MM.1S (cell line): Measurements from ENCODE around the gene WDR13.
"Not testable (repeated sequence)": the region's sequence is repeated elsewhere in the genome, so short reads cannot be mapped to it uniquely, and the experiment has no call there.

Experiments
- CTCF ChIP-seq: fragments of 300-600 bp; sonication (generic); IDR thresholded peaks from 2 replicates; pipeline ENCODE4 v1.5.1; 2016; ENCODE audit warnings: antibody characterized with exemption, low read length, mixed read lengths
- EZH2 ChIP-seq: fragments of 300-600 bp; sonication (generic); optimal IDR thresholded peaks from 2 replicates; pipeline ENCODE3; 2017; ENCODE audit warnings: low read depth, mild to moderate bottlenecking, antibody characterized with exemption, low read length, mixed read lengths

- TF ChIP-seq CTCF, EZH2: not testable (repeated sequence)
Observed at GRCh38 chrX:48652055-48652579, 54.8 kb downstream of the WDR13 start.
